ENCODE data around the gene OR4L1.

DNA sequence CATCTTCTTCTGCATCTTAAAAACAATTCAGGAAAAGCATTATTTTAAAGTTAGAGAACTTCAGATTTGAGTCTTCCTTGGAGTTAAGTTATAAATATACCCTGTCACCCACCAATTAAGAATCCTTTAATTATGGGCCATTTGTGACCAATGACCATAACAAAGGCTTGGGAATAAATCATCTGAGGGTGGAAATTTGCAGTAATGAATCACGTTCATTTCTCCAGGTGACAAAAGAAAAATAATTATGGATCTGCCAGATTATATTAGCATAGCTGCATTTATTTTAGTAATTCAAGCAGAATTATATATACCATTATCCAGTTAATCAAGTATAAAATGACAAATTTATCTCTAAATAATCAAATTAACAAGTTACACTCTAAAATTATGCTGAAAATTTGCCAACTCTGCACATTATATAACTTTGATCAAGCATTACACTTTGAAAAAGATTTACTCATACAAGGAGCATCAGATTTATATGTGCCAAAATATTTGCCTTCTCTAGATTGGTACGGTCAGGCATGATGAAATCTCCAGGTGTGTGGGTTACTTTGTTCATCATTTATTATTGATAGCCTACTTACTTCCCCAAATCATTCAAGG, 40.5 kb upstream of the OR4L1 start, which contains the start of gene OR4K14:
- TF ChIP-seq SIN3A (IDR thresholded peaks at IDR 0.05; ENCODE audit: borderline replicate concordance, low read depth, low read length), result no peak
- no peak for TF ChIP-seq NFE2L1 (CRISPR knock-in tag; IDR thresholded peaks at IDR 0.05; ENCODE audit: borderline replicate concordance)
- TF ChIP-seq ZNF260 (CRISPR knock-in tag; IDR thresholded peaks at IDR 0.05; ENCODE audit: borderline replicate concordance, low read depth), result no peak
- no peak for TF ChIP-seq TBP (CRISPR knock-in tag; IDR thresholded peaks at IDR 0.05)
- no peak for TF ChIP-seq TAF1 (CRISPR knock-in tag; IDR thresholded peaks at IDR 0.05)
- no peak for TF ChIP-seq HNRNPLL (IDR thresholded peaks at IDR 0.05; ENCODE audit: low read depth, low read length, poor library complexity, severe bottlenecking)
- no peak for TF ChIP-seq ZNF24 (IDR thresholded peaks at IDR 0.05)
- TF ChIP-seq ZSCAN29 (CRISPR knock-in tag; conservative IDR thresholded peaks at IDR 0.05), result no peak
- TF ChIP-seq NFKBIZ (CRISPR knock-in tag; IDR thresholded peaks at IDR 0.05), result no peak
- no peak for TF ChIP-seq POLR2AphosphoS5 (IDR thresholded peaks at IDR 0.05; ENCODE audit: low read depth, low read length)
- no peak for TF ChIP-seq CBX2 (IDR thresholded peaks at IDR 0.05; ENCODE audit: low read depth, low read length)
- TF ChIP-seq CBX2 (CRISPR knock-in tag; IDR thresholded peaks at IDR 0.05; ENCODE audit: low read depth), result no peak
- no peak for TF ChIP-seq PTBP1 (IDR thresholded peaks at IDR 0.05; ENCODE audit: low read depth, low read length, poor library complexity, severe bottlenecking)
- no peak for TF ChIP-seq CEBPB (IDR thresholded peaks at IDR 0.05; ENCODE audit: borderline replicate concordance, low read depth, low read length)
- no peak for TF ChIP-seq ZNF253 (CRISPR knock-in tag; IDR thresholded peaks at IDR 0.05; ENCODE audit: borderline replicate concordance)
